SK-N-MC (cell line): ENCODE measurements around the gene TMED7.

Experiments
- DNase-seq: peaks from one replicate; pipeline ENCODE4 v3.0.0-alpha.2; 2011; ENCODE audit warnings: low read depth, low spot score
- H3K27ac ChIP-seq: fragments of 200-600 bp; sonication (generic); 2 replicates; pipeline ENCODE4 v1.5.1; 2016; ENCODE audit warnings: mixed run types
- H3K36me3 ChIP-seq: fragments of 200-600 bp; sonication (generic); 2 replicates; pipeline ENCODE4 v1.6.1; 2017; ENCODE audit warnings: antibody characterized with exemption, low read length, mixed read lengths; ENCODE audit not compliant: insufficient read depth
- H3K4me3 ChIP-seq: fragments of 200-600 bp; sonication (generic); 2 replicates; pipeline ENCODE4 v1.5.1; 2016
- H3K9ac ChIP-seq: fragments of 200-600 bp; sonication (generic); 2 replicates; pipeline ENCODE4 v1.8.0; 2017; ENCODE audit warnings: mixed run types, mixed read lengths; ENCODE audit not compliant: insufficient read length
- H3K9me3 ChIP-seq: fragments of 200-600 bp; sonication (generic); 2 replicates; pipeline ENCODE4 v1.6.1; 2017; ENCODE audit warnings: low read depth, mild to moderate bottlenecking, antibody characterized with exemption, low read length, moderate library complexity, mixed read lengths
- EZH2 ChIP-seq: fragments of 200-600 bp; sonication (generic); IDR thresholded peaks from one replicate; pipeline ENCODE4 v1.6.1; 2017; ENCODE audit warnings: antibody characterized with exemption
- FOXP2 ChIP-seq: optimal IDR thresholded peaks from 2 replicates; pipeline ENCODE3; 2011; ENCODE audit warnings: mild to moderate bottlenecking, moderate library complexity; ENCODE audit not compliant: insufficient read depth; ENCODE audit errors: extremely low read length, control extremely low read depth
- POLR2AphosphoS5 ChIP-seq: IDR thresholded peaks from 2 replicates; pipeline ENCODE4 v1.6.1; 2012; ENCODE audit warnings: mild to moderate bottlenecking, low read depth, low read length, borderline replicate concordance

Gene TMED7

GRCh38 chr5:115599924-115600323 is 25.9 kb downstream of the TMED7 start:
- Histone ChIP-seq H3K9ac (no peak overlapping the region), H3K4me3 (no peak overlapping the region), H3K27ac (peak overlapping the region; percentile 15; the same call in 1 of the 2 replicates), H3K9me3 (no peaks in the 10 kb centered on the region), H3K36me3 (peaks cover 15% of the 10 kb centered on the region; the same call in 1 of the 2 replicates)
- no peak for DNase-seq
- TF ChIP-seq EZH2 (no peak), POLR2AphosphoS5 (no peak)

- Histone ChIP-seq H3K9me3 (no peaks in the 10 kb centered on the region), H3K9ac (no peak overlapping the region), H3K4me3 (no peak overlapping the region), H3K27ac (peak overlapping the region; percentile 15; the same call in 1 of the 2 replicates), H3K36me3 (peaks cover 10% of the 10 kb centered on the region; the same call in 1 of the 2 replicates)
- no peak for DNase-seq
- TF ChIP-seq EZH2 (no peak), POLR2AphosphoS5 (no peak), FOXP2 (no peak)
Measured at GRCh38 chr5:115599502-115599901, 26.3 kb downstream of the TMED7 start.

GRCh38 chr5:115594128-115595047 is 31.4 kb downstream of the TMED7 start:
- H3K36me3 ChIP-seq = no peaks in the 10 kb centered on the region
- H3K9me3 ChIP-seq = no peaks in the 10 kb centered on the region
- DNase-seq = no peak
- no peak overlapping the region for H3K4me3 ChIP-seq
- H3K9ac ChIP-seq = no peak overlapping the region
- no peak overlapping the region for H3K27ac ChIP-seq
- TF ChIP-seq POLR2AphosphoS5 (no peak), EZH2 (no peak), FOXP2 (no peak)

- DNase-seq = no peak
- TF ChIP-seq POLR2AphosphoS5 (no peak), FOXP2 (no peak), EZH2 (no peak)
- H3K27ac ChIP-seq = no peak overlapping the region
- no peaks in the 10 kb centered on the region for H3K9me3 ChIP-seq
- no peak overlapping the region for H3K4me3 ChIP-seq
- H3K9ac ChIP-seq = no peak overlapping the region
- H3K36me3 ChIP-seq = no peaks in the 10 kb centered on the region
Measured at GRCh38 chr5:115589043-115589442, 36.8 kb downstream of the TMED7 start.

GRCh38 chr5:115588640-115589039 is 37.2 kb downstream of the TMED7 start:
- no peak overlapping the region for H3K9ac ChIP-seq
- no peak for DNase-seq
- no peaks in the 10 kb centered on the region for H3K36me3 ChIP-seq
- no peaks in the 10 kb centered on the region for H3K9me3 ChIP-seq
- H3K4me3 ChIP-seq = no peak overlapping the region
- no peak overlapping the region for H3K27ac ChIP-seq
- no peak for TF ChIP-seq EZH2
- no peak for TF ChIP-seq FOXP2
- no peak for TF ChIP-seq POLR2AphosphoS5

GRCh38 chr5:115586525-115587146 is 39.2 kb downstream of the TMED7 start:
- Histone ChIP-seq H3K9ac (no peak overlapping the region), H3K9me3 (no peaks in the 10 kb centered on the region), H3K27ac (no peak overlapping the region), H3K36me3 (no peaks in the 10 kb centered on the region), H3K4me3 (no peak overlapping the region)
- DNase-seq = no peak
- no peak for TF ChIP-seq FOXP2
- no peak for TF ChIP-seq POLR2AphosphoS5
- TF ChIP-seq EZH2 = no peak

- Histone ChIP-seq H3K9ac (no peak overlapping the region), H3K27ac (no peak overlapping the region)
- no peak for DNase-seq
Measured at GRCh38 chr5:115585265-115585664, 40.6 kb downstream of the TMED7 start.

GRCh38 chr5:115584501-115584900 is 41.3 kb downstream of the TMED7 start:
- TF ChIP-seq FOXP2 = no peak
- no peak for TF ChIP-seq POLR2AphosphoS5
- TF ChIP-seq EZH2 = no peak
- no peak for DNase-seq
- Histone ChIP-seq H3K36me3 (no peaks in the 10 kb centered on the region), H3K9ac (no peak overlapping the region), H3K27ac (no peak overlapping the region), H3K4me3 (no peak overlapping the region), H3K9me3 (no peaks in the 10 kb centered on the region)

More at GRCh38 chr5:115585265-115585664, 40.6 kb downstream of the TMED7 start:
- no peaks in the 10 kb centered on the region for H3K9me3 ChIP-seq
- TF ChIP-seq EZH2 (no peak), FOXP2 (no peak), POLR2AphosphoS5 (no peak)
- H3K4me3 ChIP-seq = no peak overlapping the region
- no peaks in the 10 kb centered on the region for H3K36me3 ChIP-seq
